Body of pancreas (tissue), 4 donors: Measurements from ENCODE around the gene CYFIP2.

Experiments
- CTCF ChIP-seq, 7 experiments: fragments of 450-650 bp in 4 of 7; fragments of 200-600 bp in 3 of 7; sonication (generic) in 3 of 7; IDR thresholded peaks; one replicate each; pipeline ENCODE4 v1.5.1; 2016 to 2019; ENCODE audit warnings: antibody characterized with exemption in 7 of 7
- POLR2A ChIP-seq, 3 donors: fragments of 450-650 bp; IDR thresholded peaks; one replicate each; pipeline ENCODE4 v1.6.1; 2016; ENCODE audit warnings: antibody characterized with exemption in 3 of 3, mild to moderate bottlenecking in 2 of 3

GRCh38 chr5:157275403-157275802 is 9.5 kb downstream of the CYFIP2 start:
- no peak for TF ChIP-seq POLR2A (IDR thresholded peaks at IDR 0.05)
- TF ChIP-seq CTCF (IDR thresholded peaks at IDR 0.05) = no peak
